Upper lobe of left lung (tissue), 4 donors: ENCODE data around the gene ACSM3.

Experiments used
- CTCF ChIP-seq, 6 experiments: fragments of 450-650 bp in 4 of 6; fragments of 200-600 bp in 2 of 6; sonication (generic) in 2 of 6; IDR thresholded peaks; one replicate each; pipeline ENCODE4 v1.5.1; 2016 to 2019; ENCODE audit warnings: antibody characterized with exemption in 6 of 6
- POLR2AphosphoS5 ChIP-seq, 2 donors: sonication (generic); formaldehyde crosslinking; IDR thresholded peaks; one replicate each; pipeline ENCODE4 v1.5.1; 2017; ENCODE audit warnings: antibody characterized with exemption in 2 of 2

DNA sequence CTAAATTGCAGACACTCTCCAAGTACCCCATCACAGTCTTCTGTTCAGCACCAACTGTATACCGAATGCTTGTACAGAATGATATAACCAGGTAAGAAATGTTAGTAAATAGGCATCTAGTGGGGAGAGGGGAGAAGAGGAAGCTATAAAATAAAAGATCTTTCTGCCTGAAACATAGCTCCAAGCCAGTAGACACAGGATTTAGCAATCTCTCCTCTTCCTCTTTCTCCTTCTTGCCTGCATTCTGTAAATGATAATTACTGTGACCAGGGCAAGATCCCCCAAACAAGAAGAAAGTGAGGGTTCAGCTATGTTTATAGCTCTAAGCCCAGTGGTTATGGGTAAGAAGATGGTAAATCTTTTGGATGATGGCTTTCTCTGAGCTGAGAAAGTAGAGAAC, 17.9 kb downstream of the ACSM3 start:
- TF ChIP-seq POLR2AphosphoS5 (IDR thresholded peaks at IDR 0.05) (no peak), CTCF (IDR thresholded peaks at IDR 0.05) (no peak)
